ES-I3 (cell line): Measurements from ENCODE around the gene JMJD4.
"Not testable (repeated sequence)": the region's sequence is repeated elsewhere in the genome, so short reads cannot be mapped to it uniquely, and the experiment has no call there.

Experiments
- H3K36me3 ChIP-seq: 2 replicates; pipeline ENCODE4 v1.6.1; 2013; ENCODE audit warnings: mild to moderate bottlenecking, low read length, control low read depth, moderate library complexity; ENCODE audit not compliant: insufficient read depth
- H3K4me1 ChIP-seq: 2 replicates; pipeline ENCODE4 v1.6.1; 2013; ENCODE audit warnings: mild to moderate bottlenecking, control low read depth, low read length; ENCODE audit not compliant: insufficient read depth
- H3K9ac ChIP-seq: 2 replicates; pipeline ENCODE4 v1.6.1; 2013; ENCODE audit warnings: low read depth, mild to moderate bottlenecking, low read length, moderate library complexity
- H3K9me3 ChIP-seq: 2 replicates; pipeline ENCODE4 v1.6.1; 2013; ENCODE audit warnings: mild to moderate bottlenecking, low read length, moderate library complexity; ENCODE audit not compliant: control insufficient read depth, insufficient read depth

Gene JMJD4

GRCh38 chr1:227728059-227728891 lies 6.8 kb downstream of the JMJD4 start:
- Histone ChIP-seq H3K36me3 (no peaks in the 10 kb centered on the region), H3K4me1 (peaks cover 9% of the 10 kb centered on the region), H3K9ac (peak overlapping the region; percentile 69), H3K9me3 (peaks cover 7% of the 10 kb centered on the region)

GRCh38 chr1:227726924-227727599 lies 8.0 kb downstream of the JMJD4 start:
- H3K4me1 ChIP-seq: peaks cover 9% of the 10 kb centered on the region
- H3K9me3 ChIP-seq: peaks cover 8% of the 10 kb centered on the region

GRCh38 chr1:227726318-227726717 lies 8.8 kb downstream of the JMJD4 start:
- no peaks in the 10 kb centered on the region for H3K36me3 ChIP-seq
- peaks cover 10% of the 10 kb centered on the region for H3K9me3 ChIP-seq
- no peak overlapping the region for H3K9ac ChIP-seq
- H3K4me1 ChIP-seq: peaks cover 9% of the 10 kb centered on the region

More at GRCh38 chr1:227726924-227727599, 8.0 kb downstream of the JMJD4 start:
- Histone ChIP-seq H3K36me3 (no peaks in the 10 kb centered on the region), H3K9ac (no peak overlapping the region)

- Histone ChIP-seq H3K36me3 (no peaks in the 10 kb centered on the region), H3K4me1 (peaks cover 7% of the 10 kb centered on the region), H3K9ac (no peak overlapping the region), H3K9me3 (peaks cover 19% of the 10 kb centered on the region)
Measured at GRCh38 chr1:227725046-227725445, 10.1 kb downstream of the JMJD4 start.

GRCh38 chr1:227723474-227723873 lies 11.6 kb downstream of the JMJD4 start:
- Histone ChIP-seq H3K9ac (no peak overlapping the region), H3K36me3 (no peaks in the 10 kb centered on the region), H3K9me3 (peaks cover 19% of the 10 kb centered on the region), H3K4me1 (no peaks in the 10 kb centered on the region)

- Histone ChIP-seq H3K9ac (no peak overlapping the region), H3K9me3 (peaks cover 21% of the 10 kb centered on the region), H3K36me3 (no peaks in the 10 kb centered on the region), H3K4me1 (no peaks in the 10 kb centered on the region)
Measured at GRCh38 chr1:227718932-227719331, 16.2 kb downstream of the JMJD4 start.

GRCh38 chr1:227712648-227713047 lies 22.5 kb downstream of the JMJD4 start:
- Histone ChIP-seq H3K36me3 (no peaks in the 10 kb centered on the region), H3K4me1 (no peaks in the 10 kb centered on the region), H3K9ac (no peak overlapping the region), H3K9me3 (peaks cover 2% of the 10 kb centered on the region; the same call in 1 of the 2 replicates)

GRCh38 chr1:227710474-227710873 lies 24.6 kb downstream of the JMJD4 start:
- H3K36me3 ChIP-seq, H3K4me1 ChIP-seq, H3K9ac ChIP-seq, H3K9me3 ChIP-seq: not testable (repeated sequence)

GRCh38 chr1:227709451-227709850 lies 25.7 kb downstream of the JMJD4 start:
- H3K4me1 ChIP-seq: no peaks in the 10 kb centered on the region
- H3K9ac ChIP-seq: no peak overlapping the region
- H3K9me3 ChIP-seq: peaks cover 2% of the 10 kb centered on the region; the same call in 1 of the 2 replicates
- H3K36me3 ChIP-seq: no peaks in the 10 kb centered on the region

- Histone ChIP-seq H3K4me1 (no peaks in the 10 kb centered on the region), H3K9ac (no peak overlapping the region), H3K9me3 (no peaks in the 10 kb centered on the region), H3K36me3 (no peaks in the 10 kb centered on the region)
Measured at GRCh38 chr1:227707846-227708245, 27.3 kb downstream of the JMJD4 start.

GRCh38 chr1:227701631-227702030 lies 33.5 kb downstream of the JMJD4 start:
- not testable (repeated sequence) for H3K4me1 ChIP-seq, H3K9ac ChIP-seq, H3K9me3 ChIP-seq, H3K36me3 ChIP-seq

GRCh38 chr1:227697321-227697864 lies 37.7 kb downstream of the JMJD4 start:
- H3K4me1 ChIP-seq: no peaks in the 10 kb centered on the region
- H3K36me3 ChIP-seq: no peaks in the 10 kb centered on the region
- no peak overlapping the region for H3K9ac ChIP-seq
- H3K9me3 ChIP-seq: peaks cover 5% of the 10 kb centered on the region

- Histone ChIP-seq H3K4me1 (no peaks in the 10 kb centered on the region), H3K9me3 (no peaks in the 10 kb centered on the region; the same call in 1 of the 2 replicates), H3K9ac (no peak overlapping the region), H3K36me3 (no peaks in the 10 kb centered on the region)
Measured at GRCh38 chr1:227685807-227686206, 49.3 kb downstream of the JMJD4 start.
